ENCODE results near the gene SYN1.
"Not testable (repeated sequence)": the region's sequence is repeated elsewhere in the genome, so short reads cannot be mapped to it uniquely, and the experiment has no call there.

The SYN1 gene

DNA sequence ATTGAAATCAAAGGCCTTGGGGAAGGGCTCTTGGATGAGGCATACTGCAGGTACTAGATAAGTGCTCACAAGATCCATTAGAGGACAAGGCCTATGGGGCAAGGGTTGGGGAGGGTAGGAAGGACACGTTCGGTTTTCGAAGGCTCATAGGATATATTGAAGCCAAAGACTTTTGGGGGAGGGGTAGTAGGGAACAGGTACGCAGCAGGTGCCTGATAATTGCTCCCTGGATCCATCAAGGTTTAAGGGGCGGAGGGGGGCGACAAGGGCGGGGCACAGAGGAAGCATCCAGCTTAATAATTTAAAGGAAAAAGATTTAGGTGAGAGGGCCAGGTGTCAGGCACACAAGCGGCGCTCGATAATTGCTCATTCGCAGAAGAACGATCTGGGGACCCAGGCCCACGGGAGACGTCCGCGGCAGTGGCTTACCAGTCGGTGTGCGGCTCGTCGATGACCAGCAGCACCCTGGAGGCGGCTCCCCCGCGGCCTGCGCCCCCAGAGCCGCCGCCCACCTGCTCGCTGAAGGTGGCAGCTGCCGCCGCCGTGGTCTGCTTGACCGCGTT is 653 bp downstream of the SYN1 start:
- Histone ChIP-seq H3K27ac (ENCODE audit: low read depth, low read length, severe bottlenecking) (no peak overlapping the region), H3K4me3 (ENCODE audit: extremely low read depth, insufficient read depth, low read length, poor library complexity, severe bottlenecking) (peak overlapping the region; percentile 25), H3K36me3 (ENCODE audit: control insufficient read depth, insufficient read depth, low read length) (no peaks in the 10 kb centered on the region), H3K4me1 (ENCODE audit: control insufficient read depth, insufficient read depth, low read length, poor library complexity, severe bottlenecking) (no peaks in the 10 kb centered on the region), H3K9me3 (ENCODE audit: control insufficient read depth, low read length) (no peaks in the 10 kb centered on the region)
- WGBS, 2 experiments (ENCODE audit: insufficient coverage in 2 of 2) = 47 to 63% methylated on average over 14 to 20 of the region's 32 CpGs

DNA sequence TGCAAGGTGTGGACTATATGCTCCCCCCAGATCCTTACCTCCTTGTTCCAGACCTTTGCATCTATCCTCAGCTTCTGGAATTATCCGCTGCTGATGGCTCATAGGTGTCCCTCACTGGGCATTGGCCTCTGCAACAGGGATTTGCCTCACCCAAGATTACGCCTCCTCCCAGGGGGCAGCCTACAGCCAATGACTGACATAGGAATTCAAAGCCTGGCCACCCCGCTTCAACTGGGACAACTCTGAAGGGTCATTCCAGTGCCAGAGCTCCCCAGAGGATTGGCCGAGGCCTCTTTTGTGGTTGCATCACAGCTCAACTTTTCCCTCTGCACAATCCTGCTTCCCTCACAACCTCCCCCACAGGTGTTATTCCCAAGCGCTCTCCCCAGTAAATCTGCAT is 5.0 kb downstream of the SYN1 start:
- 80% methylated on average over 1 of the region's 5 CpGs; no CpG with 5 or more reads in 1 of the 2 experiments for WGBS, 2 experiments (ENCODE audit: insufficient coverage in 2 of 2)
- no peak overlapping the region for H3K27ac ChIP-seq (ENCODE audit: low read depth, low read length, severe bottlenecking)
- H3K9me3 ChIP-seq (ENCODE audit: control insufficient read depth, low read length) = no peaks in the 10 kb centered on the region
- no peaks in the 10 kb centered on the region for H3K36me3 ChIP-seq (ENCODE audit: control insufficient read depth, insufficient read depth, low read length)
- no peak overlapping the region for H3K4me3 ChIP-seq (ENCODE audit: extremely low read depth, insufficient read depth, low read length, poor library complexity, severe bottlenecking)
- no peaks in the 10 kb centered on the region for H3K4me1 ChIP-seq (ENCODE audit: control insufficient read depth, insufficient read depth, low read length, poor library complexity, severe bottlenecking)

- Histone ChIP-seq H3K27ac (ENCODE audit: low read depth, low read length, severe bottlenecking) (no peak overlapping the region), H3K4me3 (ENCODE audit: extremely low read depth, insufficient read depth, low read length, poor library complexity, severe bottlenecking) (no peak overlapping the region), H3K9me3 (ENCODE audit: control insufficient read depth, low read length) (no peaks in the 10 kb centered on the region), H3K4me1 (ENCODE audit: control insufficient read depth, insufficient read depth, low read length, poor library complexity, severe bottlenecking) (no peaks in the 10 kb centered on the region), H3K36me3 (ENCODE audit: control insufficient read depth, insufficient read depth, low read length) (no peaks in the 10 kb centered on the region)
- 88 to 100% methylated on average over 1 to 4 of the region's 8 CpGs for WGBS, 2 experiments (ENCODE audit: insufficient coverage in 2 of 2)
These were observed 6.6 kb downstream of the SYN1 start for GRCh38 chrX:47613082-47613481.

DNA sequence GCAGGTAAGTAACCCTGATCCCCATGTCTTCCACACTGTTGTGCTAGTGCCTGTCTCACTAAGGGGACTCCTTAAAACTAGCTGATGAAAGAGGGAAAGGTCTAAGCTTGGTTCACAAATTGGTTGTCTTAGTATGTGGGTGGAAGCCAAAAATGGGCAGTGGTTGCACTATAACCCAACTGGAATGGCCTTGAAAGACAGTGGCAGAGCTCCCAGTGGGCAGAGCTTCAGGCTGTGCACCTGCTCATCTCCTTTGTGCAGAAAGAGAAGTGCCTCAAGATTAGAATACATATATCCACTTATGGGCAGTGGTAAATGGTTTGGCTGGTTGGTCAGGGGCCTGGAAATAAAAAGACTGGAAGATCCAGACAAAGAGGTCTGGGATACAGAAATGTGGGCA is 7.2 kb downstream of the SYN1 start:
- Histone ChIP-seq H3K27ac (ENCODE audit: low read depth, low read length, severe bottlenecking) (no peak overlapping the region), H3K4me3 (ENCODE audit: extremely low read depth, insufficient read depth, low read length, poor library complexity, severe bottlenecking) (no peak overlapping the region)

GRCh38 chrX:47611926-47612325 is 7.7 kb downstream of the SYN1 start:
- Histone ChIP-seq H3K4me1 (ENCODE audit: control insufficient read depth, insufficient read depth, low read length, poor library complexity, severe bottlenecking) (no peaks in the 10 kb centered on the region), H3K36me3 (ENCODE audit: control insufficient read depth, insufficient read depth, low read length) (no peaks in the 10 kb centered on the region), H3K9me3 (ENCODE audit: control insufficient read depth, low read length) (no peaks in the 10 kb centered on the region), H3K27ac (ENCODE audit: low read depth, low read length, severe bottlenecking) (no peak overlapping the region), H3K4me3 (ENCODE audit: extremely low read depth, insufficient read depth, low read length, poor library complexity, severe bottlenecking) (no peak overlapping the region)
- WGBS, 2 experiments (ENCODE audit: insufficient coverage in 2 of 2) = 89 to 100% methylated on average over 1 of the region's 2 CpGs

More for the DNA sequence above, 7.2 kb downstream of the SYN1 start:
- H3K9me3 ChIP-seq (ENCODE audit: control insufficient read depth, low read length) = no peaks in the 10 kb centered on the region
- H3K4me1 ChIP-seq (ENCODE audit: control insufficient read depth, insufficient read depth, low read length, poor library complexity, severe bottlenecking) = no peaks in the 10 kb centered on the region
- no peaks in the 10 kb centered on the region for H3K36me3 ChIP-seq (ENCODE audit: control insufficient read depth, insufficient read depth, low read length)

GRCh38 chrX:47611489-47611888 is 8.2 kb downstream of the SYN1 start:
- no CpG with 5 or more reads among the region's 2 CpGs for WGBS, 2 experiments (ENCODE audit: insufficient coverage in 2 of 2)
- no peak overlapping the region for H3K27ac ChIP-seq (ENCODE audit: low read depth, low read length, severe bottlenecking)
- H3K9me3 ChIP-seq (ENCODE audit: control insufficient read depth, low read length) = no peaks in the 10 kb centered on the region
- H3K4me3 ChIP-seq (ENCODE audit: extremely low read depth, insufficient read depth, low read length, poor library complexity, severe bottlenecking) = no peak overlapping the region
- H3K36me3 ChIP-seq (ENCODE audit: control insufficient read depth, insufficient read depth, low read length) = no peaks in the 10 kb centered on the region
- no peaks in the 10 kb centered on the region for H3K4me1 ChIP-seq (ENCODE audit: control insufficient read depth, insufficient read depth, low read length, poor library complexity, severe bottlenecking)

- no peak overlapping the region for H3K27ac ChIP-seq (ENCODE audit: low read depth, low read length, severe bottlenecking)
- WGBS, 2 experiments (ENCODE audit: insufficient coverage in 2 of 2) = 95 to 100% methylated on average over 2 to 4 of the region's 4 CpGs
- H3K4me1 ChIP-seq (ENCODE audit: control insufficient read depth, insufficient read depth, low read length, poor library complexity, severe bottlenecking) = no peaks in the 10 kb centered on the region
- no peak overlapping the region for H3K4me3 ChIP-seq (ENCODE audit: extremely low read depth, insufficient read depth, low read length, poor library complexity, severe bottlenecking)
- no peaks in the 10 kb centered on the region for H3K9me3 ChIP-seq (ENCODE audit: control insufficient read depth, low read length)
- H3K36me3 ChIP-seq (ENCODE audit: control insufficient read depth, insufficient read depth, low read length) = no peaks in the 10 kb centered on the region
These were observed 9.1 kb downstream of the SYN1 start for GRCh38 chrX:47610511-47610910.

DNA sequence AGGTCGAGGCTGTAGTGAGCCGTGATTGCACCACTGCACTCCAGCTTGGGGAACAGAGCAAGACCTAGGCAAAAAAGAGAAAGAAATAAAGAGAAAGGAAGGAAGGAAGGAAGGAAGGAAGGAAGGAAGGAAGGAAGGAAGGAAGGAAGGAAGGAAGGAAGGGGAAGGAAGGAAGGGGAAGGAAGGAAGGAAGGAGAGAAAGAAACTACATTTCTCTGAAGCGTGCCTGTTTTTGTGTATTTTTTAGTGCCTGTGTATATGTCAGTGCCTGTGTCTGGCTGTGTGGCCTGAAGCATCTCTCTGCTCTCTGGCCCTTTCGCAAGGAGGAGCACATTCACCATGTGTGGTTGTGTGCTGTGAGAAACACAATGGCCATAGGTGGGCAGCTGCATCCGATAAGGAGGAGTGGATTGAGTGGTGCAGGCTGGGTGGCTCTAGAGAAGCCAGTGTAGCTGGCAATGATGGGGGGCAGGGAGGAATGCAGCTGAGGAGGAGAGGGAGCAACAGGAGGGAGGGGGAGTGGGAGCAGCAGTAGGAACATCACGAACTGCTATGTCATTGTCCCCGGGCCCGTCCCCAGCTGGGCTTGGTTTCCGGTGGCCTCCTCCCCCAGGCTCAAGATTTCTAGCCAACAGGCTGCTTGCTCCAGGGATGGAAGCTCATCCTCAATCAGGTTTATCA is 11.4 kb downstream of the SYN1 start:
- Histone ChIP-seq H3K4me1 (ENCODE audit: control insufficient read depth, insufficient read depth, low read length, poor library complexity, severe bottlenecking) (no peaks in the 10 kb centered on the region), H3K4me3 (ENCODE audit: extremely low read depth, insufficient read depth, low read length, poor library complexity, severe bottlenecking) (no peak overlapping the region), H3K27ac (ENCODE audit: low read depth, low read length, severe bottlenecking) (peak overlapping the region; percentile 10), H3K9me3 (ENCODE audit: control insufficient read depth, low read length) (no peaks in the 10 kb centered on the region), H3K36me3 (ENCODE audit: control insufficient read depth, insufficient read depth, low read length) (no peaks in the 10 kb centered on the region)
- WGBS, 2 experiments (ENCODE audit: insufficient coverage in 2 of 2) = 89% methylated on average over 3 of the region's 9 CpGs; no CpG with 5 or more reads in 1 of the 2 experiments

- no peak overlapping the region for H3K27ac ChIP-seq (ENCODE audit: low read depth, low read length, severe bottlenecking)
- no peak overlapping the region for H3K4me3 ChIP-seq (ENCODE audit: extremely low read depth, insufficient read depth, low read length, poor library complexity, severe bottlenecking)
- no peaks in the 10 kb centered on the region for H3K9me3 ChIP-seq (ENCODE audit: control insufficient read depth, low read length)
- H3K4me1 ChIP-seq (ENCODE audit: control insufficient read depth, insufficient read depth, low read length, poor library complexity, severe bottlenecking) = no peaks in the 10 kb centered on the region
- H3K36me3 ChIP-seq (ENCODE audit: control insufficient read depth, insufficient read depth, low read length) = no peaks in the 10 kb centered on the region
These were observed 12.6 kb downstream of the SYN1 start for GRCh38 chrX:47607091-47607490.

- H3K4me3 ChIP-seq (ENCODE audit: extremely low read depth, insufficient read depth, low read length, poor library complexity, severe bottlenecking) = no peak overlapping the region
- H3K36me3 ChIP-seq (ENCODE audit: control insufficient read depth, insufficient read depth, low read length) = no peaks in the 10 kb centered on the region
- H3K9me3 ChIP-seq (ENCODE audit: control insufficient read depth, low read length) = no peaks in the 10 kb centered on the region
- 60 to 87% methylated on average over 2 to 3 of the region's 9 CpGs for WGBS, 2 experiments (ENCODE audit: insufficient coverage in 2 of 2)
- H3K4me1 ChIP-seq (ENCODE audit: control insufficient read depth, insufficient read depth, low read length, poor library complexity, severe bottlenecking) = no peaks in the 10 kb centered on the region
- H3K27ac ChIP-seq (ENCODE audit: low read depth, low read length, severe bottlenecking) = no peak overlapping the region
These were observed 14.6 kb downstream of the SYN1 start for GRCh38 chrX:47605024-47605423.

- H3K4me3 ChIP-seq (ENCODE audit: extremely low read depth, insufficient read depth, low read length, poor library complexity, severe bottlenecking); H3K9me3 ChIP-seq (ENCODE audit: control insufficient read depth, low read length); H3K27ac ChIP-seq (ENCODE audit: low read depth, low read length, severe bottlenecking); H3K36me3 ChIP-seq (ENCODE audit: control insufficient read depth, insufficient read depth, low read length); H3K4me1 ChIP-seq (ENCODE audit: control insufficient read depth, insufficient read depth, low read length, poor library complexity, severe bottlenecking): not testable (repeated sequence)
- no CpG with 5 or more reads among the region's 4 CpGs for WGBS, 2 experiments (ENCODE audit: insufficient coverage in 2 of 2)
These were observed 16.5 kb downstream of the SYN1 start for GRCh38 chrX:47603125-47603524.
